Gastroesophageal sphincter (tissue), 4 donors: ENCODE results near the gene KIF26A. TPM values are rescaled to one million over a fixed set of nuclear protein-coding genes. Genes with fewer than 3 reads are reported as not detected.
A peak's percentile ranks its signal among the peaks of the same experiment; 100 is the strongest.

Source experiments
- ATAC-seq: fragments of 150-250 bp; one replicate; pipeline ENCODE4 v1.9.1; 2016; ENCODE audit warnings: mild to moderate bottlenecking, moderate library complexity
- H3K27ac ChIP-seq, 4 donors: fragments of 200-600 bp; sonication (generic) in 3 of 4; 1 replicate in 3 of 4; 2 replicates in 1 of 4; pipeline ENCODE4 v1.5.1; 2016 to 2019
- H3K27me3 ChIP-seq: fragments of 200-600 bp; sonication (generic); one replicate; pipeline ENCODE4 v1.5.1; 2019
- H3K36me3 ChIP-seq, 2 donors: fragments of 200-600 bp; sonication (generic); one replicate each; pipeline ENCODE4 v1.5.1; 2019; ENCODE audit warnings: control low read depth in 1 of 2
- H3K4me1 ChIP-seq, 3 donors: fragments of 200-600 bp; sonication (generic); 1 replicate in 2 of 3; 2 replicates in 1 of 3; pipeline ENCODE4 v1.5.1; 2016 to 2019; ENCODE audit warnings: control low read depth in 2 of 3
- H3K4me3 ChIP-seq, 2 donors: fragments of 200-600 bp; sonication (generic); one replicate each; pipeline ENCODE4 v1.5.1; 2019; ENCODE audit warnings: mild to moderate bottlenecking in 1 of 2, moderate library complexity in 1 of 2
- H3K9me3 ChIP-seq, 3 donors: fragments of 200-600 bp; sonication (generic); one replicate each; pipeline ENCODE4 v1.5.1; 2017 to 2019; ENCODE audit warnings: control low read depth in 2 of 3
- CTCF ChIP-seq, 4 experiments: fragments of 200-600 bp in 2 of 4; fragments of 450-650 bp in 2 of 4; sonication (generic) in 1 of 4; IDR thresholded peaks; one replicate each; pipeline ENCODE4 v1.5.1; 2017 to 2019; ENCODE audit warnings: antibody characterized with exemption in 4 of 4, mild to moderate bottlenecking in 2 of 4, moderate library complexity in 2 of 4
- EP300 ChIP-seq: sonication (generic); formaldehyde crosslinking; IDR thresholded peaks from one replicate; pipeline ENCODE4 v1.6.1; 2017; ENCODE audit warnings: antibody characterized with exemption, mild to moderate bottlenecking
- POLR2A ChIP-seq, 2 donors: fragments of 450-650 bp; IDR thresholded peaks; one replicate each; pipeline ENCODE4 v1.6.1; 2017; ENCODE audit warnings: antibody characterized with exemption in 2 of 2, mild to moderate bottlenecking in 2 of 2, moderate library complexity in 1 of 2
- POLR2AphosphoS5 ChIP-seq: sonication (generic); formaldehyde crosslinking; IDR thresholded peaks from one replicate; pipeline ENCODE4 v1.6.1; 2017; ENCODE audit warnings: antibody characterized with exemption
- WGBS, 2 donors: methylation state at CpG; one replicate each; pipeline ENCODE4 v1.1.5; 2018; ENCODE audit warnings: low coverage in 1 of 2; 5-methylcytosine and 5-hydroxymethylcytosine counted together
- total RNA-seq, 4 donors: library from RNA; depleted of rRNA; stranded (reverse); fragments of >200 nt; gene quantifications; one replicate each; pipeline ENCODE4 v1.1.0, GENCODE V29; 2016

Gene KIF26A
- total RNA-seq, 4 donors from 2014 or later: 2.2 to 6.9 (median 2.9) TPM

- no peaks in the 10 kb centered on the region for H3K9me3 ChIP-seq
- no peak overlapping the region for H3K27ac ChIP-seq
- H3K4me3 ChIP-seq: peak overlapping the region in 1 of 2 donors; percentile 57
- no CpG with 5 or more reads among the region's 12 CpGs for WGBS, 2 donors
- peaks cover 0 to 39% (median 23%) of the 10 kb centered on the region in 3 donors for H3K4me1 ChIP-seq
- no peak for ATAC-seq
- H3K36me3 ChIP-seq: no peaks in the 10 kb centered on the region
- no peak for TF ChIP-seq POLR2AphosphoS5
- TF ChIP-seq CTCF (IDR thresholded peaks at IDR 0.05): no peak
- no peak for TF ChIP-seq POLR2A (IDR thresholded peaks at IDR 0.05)
- TF ChIP-seq EP300: no peak
- H3K27me3 ChIP-seq: peaks cover 77% of the 10 kb centered on the region
These were observed 2.3 kb downstream of the KIF26A start for GRCh38 chr14:104140463-104141331.

- ATAC-seq: no peak
- peaks cover 77% of the 10 kb centered on the region for H3K27me3 ChIP-seq
- H3K36me3 ChIP-seq: no peaks in the 10 kb centered on the region
- no peak for TF ChIP-seq EP300
- TF ChIP-seq POLR2AphosphoS5: no peak
- no peak for TF ChIP-seq CTCF (IDR thresholded peaks at IDR 0.05)
- TF ChIP-seq POLR2A (IDR thresholded peaks at IDR 0.05): no peak
- no CpG with 5 or more reads among the region's 15 CpGs for WGBS, 2 donors
- no peak overlapping the region for H3K27ac ChIP-seq
- H3K9me3 ChIP-seq: no peaks in the 10 kb centered on the region
- no peak overlapping the region for H3K4me3 ChIP-seq
- H3K4me1 ChIP-seq: peaks cover 0 to 30% (median 20%) of the 10 kb centered on the region in 3 donors
These were observed 3.3 kb downstream of the KIF26A start for GRCh38 chr14:104141621-104142091.

- 89% methylated on average over 3 of the region's 11 CpGs; no CpG with 5 or more reads in 1 of the 2 donors for WGBS, 2 donors
- Histone ChIP-seq H3K9me3 (no peaks in the 10 kb centered on the region), H3K4me3 (no peak overlapping the region), H3K36me3 (no peaks in the 10 kb centered on the region), H3K4me1 (peaks cover 0 to 24% (median 13%) of the 10 kb centered on the region in 3 donors), H3K27me3 (peaks cover 77% of the 10 kb centered on the region), H3K27ac (no peak overlapping the region)
- TF ChIP-seq CTCF (IDR thresholded peaks at IDR 0.05): no peak
- TF ChIP-seq POLR2A (IDR thresholded peaks at IDR 0.05): no peak
- TF ChIP-seq POLR2AphosphoS5: no peak
- TF ChIP-seq EP300: no peak
- no peak for ATAC-seq
These were observed 4.0 kb downstream of the KIF26A start for GRCh38 chr14:104142136-104142945.

GRCh38 chr14:104142946-104143470 is 4.6 kb downstream of the KIF26A start:
- no peaks in the 10 kb centered on the region for H3K9me3 ChIP-seq
- no peak for ATAC-seq
- 67% methylated on average over 1 to 7 of the region's 16 CpGs for WGBS, 2 donors
- H3K36me3 ChIP-seq: no peaks in the 10 kb centered on the region
- no peak overlapping the region for H3K4me3 ChIP-seq
- H3K27ac ChIP-seq: no peak overlapping the region
- H3K4me1 ChIP-seq: peaks cover 0 to 17% (median 7%) of the 10 kb centered on the region in 3 donors
- TF ChIP-seq POLR2AphosphoS5: no peak
- TF ChIP-seq EP300: no peak
- no peak for TF ChIP-seq POLR2A (IDR thresholded peaks at IDR 0.05)
- TF ChIP-seq CTCF (IDR thresholded peaks at IDR 0.05): no peak
- peaks cover 77% of the 10 kb centered on the region for H3K27me3 ChIP-seq
